Measurements from ENCODE around the gene BEND3. TPM values are rescaled to one million over a fixed set of nuclear protein-coding genes. Genes with fewer than 3 reads are reported as not detected.

The BEND3 gene
- total and polyA plus RNA-seq, 2 of the 8 experiments (the other 6 are each of a cell fraction or from before 2014, with no cell fraction given) = 25.2 to 38.8 TPM

- TF ChIP-seq ATF3 (IDR thresholded peaks at IDR 0.05; ENCODE audit: insufficient read depth, low read depth, low read length) = no peak
- TF ChIP-seq RAD21 (IDR thresholded peaks at IDR 0.05 in 1 of 2, conservative IDR thresholded peaks at IDR 0.05 in 1 of 2; ENCODE audit: low read depth in 2 of 2, low read length in 2 of 2) = no peak
- TF ChIP-seq MAFK (IDR thresholded peaks at IDR 0.05; ENCODE audit: low read depth, low read length) = no peak
- no peak overlapping the region for H2BK20ac ChIP-seq (ENCODE audit: low read length)
- no peak overlapping the region for H2BK120ac ChIP-seq (replicated peaks; ENCODE audit: low read depth, low read length)
- H3K27me3 ChIP-seq (replicated peaks in 1 of 4; ENCODE audit: control insufficient read depth in 3 of 4, extremely low read depth in 1 of 4, insufficient read depth in 3 of 4, low read length in 3 of 4) = no peaks in the 10 kb centered on the region
- ChIA-PET CTCF (ENCODE audit: partially characterized antibody) (interaction anchor here (0.9 to 2.0 kb wide), 5 partner anchors 9 to 525 kb away, joined by 3 to 5 read pairs (median 3); no protein-coding TSS in a partner anchor), POLR2A (ENCODE audit: partially characterized antibody) (interaction anchor here (2.7 kb wide), 1 partner anchor 41 kb away, joined by 7 read pairs; no protein-coding TSS in a partner anchor)
- H3K56ac ChIP-seq (replicated peaks; ENCODE audit: insufficient read length, low read depth, low read length) = no peak overlapping the region
- H3K14ac ChIP-seq (ENCODE audit: insufficient read length) = no peak overlapping the region
- H3K27ac ChIP-seq (ENCODE audit: low read depth, low read length) = no peak overlapping the region
- H2AFZ ChIP-seq (ENCODE audit: low read length) = no peak overlapping the region
- no peak overlapping the region for H3K23ac ChIP-seq (ENCODE audit: insufficient read length)
- no peak overlapping the region for H2BK15ac ChIP-seq (ENCODE audit: low read length)
- no peaks in the 10 kb centered on the region for H4K20me1 ChIP-seq (replicated peaks in 1 of 2; ENCODE audit: control insufficient read depth in 1 of 2, insufficient read depth in 2 of 2, low read length in 2 of 2)
- H3K23me2 ChIP-seq (ENCODE audit: low read depth, low read length) = 0 out of 2 replicates have a peak, but pooled peaks cover 2% of the 10 kb centered on the region
- H2BK12ac ChIP-seq (ENCODE audit: low read depth, low read length) = no peak overlapping the region
- FAIRE-seq (no peak), DNase-seq (ENCODE audit: low read depth in 1 of 2, low spot score in 2 of 2) (no peak)
- no peak overlapping the region for H2BK5ac ChIP-seq (ENCODE audit: low read depth, low read length)
- 85% methylated on average over 2 of the region's 2 CpGs; no CpG with 5 or more reads in 1 of the 2 experiments for WGBS, 2 experiments (ENCODE audit: extremely low coverage in 1 of 2, insufficient coverage in 1 of 2, insufficient read length in 1 of 2, insufficient replicate concordance in 2 of 2, low coverage in 1 of 2, low lambda C conversion rate in 2 of 2, missing lambda C conversion rate in 1 of 2)
- no peak overlapping the region for H3K4ac ChIP-seq (replicated peaks; ENCODE audit: insufficient read length, low read depth, low read length)
- H3K4me3 ChIP-seq (ENCODE audit: extremely low read depth in 1 of 4, insufficient read depth in 2 of 4, low read depth in 3 of 4, low read length in 4 of 4) = no peak overlapping the region
- H3K9ac ChIP-seq (replicated peaks in 1 of 4; ENCODE audit: extremely low read depth in 1 of 4, low read depth in 3 of 4, low read length in 3 of 4) = no peak overlapping the region
- no peak overlapping the region for H4K8ac ChIP-seq (ENCODE audit: extremely low read depth, insufficient read depth, low read length)
- H3K18ac ChIP-seq (ENCODE audit: extremely low read depth, low read length) = no peak overlapping the region
- peaks cover 5 to 10% (median 8%) of the 10 kb centered on the region in 4 experiments; a peak in 6 of 7 replicates for H3K4me1 ChIP-seq (replicated peaks in 1 of 4; ENCODE audit: control insufficient read depth in 3 of 4, insufficient read depth in 4 of 4, low read length in 3 of 4)
- no peak overlapping the region for H2AK5ac ChIP-seq (ENCODE audit: low read depth, low read length)
- no peaks in the 10 kb centered on the region for H3K9me3 ChIP-seq (ENCODE audit: insufficient read depth in 2 of 2, low read depth in 1 of 2, low read length in 1 of 2)
- no peaks in the 10 kb centered on the region for H3K79me2 ChIP-seq (ENCODE audit: control insufficient read depth in 1 of 2, insufficient read depth in 2 of 2, low read length in 2 of 2)
- H4K91ac ChIP-seq (replicated peaks; ENCODE audit: insufficient read length, low read length) = peak overlapping the region; percentile 10
- H3K36me3 ChIP-seq (ENCODE audit: control insufficient read depth in 2 of 4, insufficient read depth in 4 of 4, low read length in 3 of 4) = no peaks in the 10 kb centered on the region
- no peak overlapping the region for H4K5ac ChIP-seq (ENCODE audit: insufficient read length, low read depth, low read length)
- H3K4me2 ChIP-seq (ENCODE audit: insufficient read depth in 1 of 2, low read depth in 2 of 2, low read length in 2 of 2) = no peak overlapping the region
- no peaks in the 10 kb centered on the region for H3K79me1 ChIP-seq (ENCODE audit: low read depth, low read length)
Measured at GRCh38 chr6:107156617-107157016, 41.3 kb upstream of the BEND3 start.
